Panc1 (cell line): ENCODE results near the gene FFAR1. TPM values are rescaled to one million over a fixed set of nuclear protein-coding genes. Genes with fewer than 3 reads are reported as not detected.

Source experiments
- ATAC-seq: fragments of 200-7000 bp; cut with Tn5 transposase; 2 replicates; pipeline ENCODE4 v1.9.1; 2020; ENCODE audit warnings: mild to moderate bottlenecking, moderate library complexity
- BruUV-seq: library from RNA; stranded (reverse); fragments of 400-500 nt; replicated peaks from 2 replicates; lab custom pipeline; 2021; lab: Mats Ljungman, UMichigan
- CTCF ChIA-PET: fragments of 300-600 bp; sonication (Branson Sonifier 250); formaldehyde crosslinking; loops from one replicate; lab custom pipeline; 2022; ENCODE audit warnings: antibody characterized with exemption; lab: Charles Lee
- POLR2A ChIA-PET: fragments of 300-600 bp; sonication (Branson Sonifier 250); formaldehyde crosslinking; loops from one replicate; lab custom pipeline; 2022; ENCODE audit warnings: antibody characterized with exemption; lab: Charles Lee
- DNase-seq: peaks from one replicate; pipeline ENCODE4 v3.0.0-alpha.2; 2010; ENCODE audit warnings: low read depth, low spot score
- H3K27ac ChIP-seq: 2 replicates; pipeline ENCODE4 v1.5.1; 2011; ENCODE audit warnings: mild to moderate bottlenecking, low read length, inconsistent platforms
- H3K27me3 ChIP-seq: fragments of 200-500 bp; sonication (Bioruptor generic); 2 replicates; pipeline ENCODE4 v1.6.0; 2014; ENCODE audit warnings: low read length, inconsistent platforms; ENCODE audit not compliant: control insufficient read depth, insufficient read depth
- H3K36me3 ChIP-seq: fragments of 200-500 bp; sonication (Bioruptor generic); 2 replicates; pipeline ENCODE4 v1.5.1; 2014; ENCODE audit warnings: inconsistent platforms, mild to moderate bottlenecking, low read length, moderate library complexity; ENCODE audit not compliant: control insufficient read depth, insufficient read depth
- H3K4me1 ChIP-seq: 2 replicates; pipeline ENCODE4 v1.5.1; 2011; ENCODE audit warnings: inconsistent platforms, mild to moderate bottlenecking, low read length, moderate library complexity; ENCODE audit not compliant: control insufficient read depth, insufficient read depth
- H3K4me3 ChIP-seq, 2 experiments: 2 replicates each; pipeline ENCODE4 v1.5.1; 2011 to 2012; ENCODE audit warnings: low read depth in 2 of 2, low read length in 2 of 2, mild to moderate bottlenecking in 2 of 2, inconsistent platforms in 1 of 2, moderate library complexity in 1 of 2
- H3K9me3 ChIP-seq: fragments of 200-500 bp; sonication (Bioruptor generic); 2 replicates; pipeline ENCODE4 v1.5.1; 2014; ENCODE audit warnings: low read depth, mild to moderate bottlenecking, inconsistent platforms, low read length, moderate library complexity; ENCODE audit not compliant: control insufficient read depth, insufficient read depth
- POLR2AphosphoS5 ChIP-seq: IDR thresholded peaks from 2 replicates; pipeline ENCODE4 v1.6.1; 2012; ENCODE audit warnings: mild to moderate bottlenecking, low read depth, low read length, moderate library complexity
- SIN3A ChIP-seq: IDR thresholded peaks from 2 replicates; pipeline ENCODE4 v1.6.1; 2012; ENCODE audit warnings: low read depth, mild to moderate bottlenecking, low read length, moderate library complexity, borderline replicate concordance; ENCODE audit not compliant: insufficient read depth
- TCF7L2 ChIP-seq: IDR thresholded peaks from 2 replicates; pipeline ENCODE4 v1.6.1; 2011; ENCODE audit warnings: mild to moderate bottlenecking, low read depth, low read length, inconsistent platforms
- in situ Hi-C: cut with HindIII; loops from 2 replicates; pipeline ENCODE4 v1.10.0; 2016; ENCODE audit warnings: low sequenced_read_pairs, low pct_unique_long_range_greater_than_20kb
- intact Hi-C: fragments of 100-400 bp; cut with micrococcal nuclease; formaldehyde crosslinking; loops from one replicate; pipeline ENCODE4 v1.10.0; 2022; ENCODE audit not compliant: unreplicated experiment
- total RNA-seq: library from RNA; stranded (reverse); gene quantifications from one replicate; pipeline ENCODE4 v1.2.1, GENCODE V29; 2021; ENCODE audit not compliant: unreplicated experiment
- TF ChIP-seq, protein P1 (sequence below): fragments of 450-650 bp; IDR thresholded peaks from 2 replicates; pipeline ENCODE4 v1.5.1; 2017; ENCODE audit warnings: mild to moderate bottlenecking
- TF ChIP-seq, protein P2 (sequence below), 2 experiments: IDR thresholded peaks; 2 replicates each; pipeline ENCODE4 v1.6.1; 2011 to 2012; ENCODE audit warnings: low read depth in 2 of 2, control low read depth in 1 of 2, low read length in 1 of 2, mild to moderate bottlenecking in 1 of 2, moderate library complexity in 1 of 2; ENCODE audit not compliant: insufficient read depth in 1 of 2

FFAR1 gene
- total RNA-seq, 1 experiment from 2014 or later = not detected

DNA sequence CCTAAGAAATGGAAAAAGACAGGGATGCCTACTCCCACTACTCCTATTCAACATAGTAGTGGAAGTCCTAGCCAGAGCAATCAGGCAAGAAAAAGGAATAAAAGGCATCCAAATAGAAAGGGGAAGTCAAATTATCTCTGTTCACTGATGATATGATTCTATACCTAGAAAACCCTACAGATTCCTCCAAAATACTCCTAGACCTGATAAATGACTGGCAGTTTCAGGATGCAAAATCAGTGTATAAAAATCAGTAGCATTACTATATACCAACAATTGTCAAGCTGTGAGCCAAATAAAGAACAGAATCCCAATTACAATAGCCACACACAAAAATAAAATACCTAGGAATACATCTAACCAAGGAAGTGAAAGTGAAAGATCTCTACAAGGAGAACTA lies 21.8 kb downstream of the FFAR1 start:
- CTCF ChIA-PET = no interaction called here
- Histone ChIP-seq H3K9me3 (no peaks in the 10 kb centered on the region), H3K27me3 (peaks cover 8% of the 10 kb centered on the region), H3K4me1 (no peaks in the 10 kb centered on the region), H3K27ac (no peak overlapping the region), H3K36me3 (no peaks in the 10 kb centered on the region), H3K4me3 (no peak overlapping the region)
- in situ Hi-C loops = no loop called here
- TF ChIP-seq TCF7L2 = no peak
- TF ChIP-seq, protein P1, sequence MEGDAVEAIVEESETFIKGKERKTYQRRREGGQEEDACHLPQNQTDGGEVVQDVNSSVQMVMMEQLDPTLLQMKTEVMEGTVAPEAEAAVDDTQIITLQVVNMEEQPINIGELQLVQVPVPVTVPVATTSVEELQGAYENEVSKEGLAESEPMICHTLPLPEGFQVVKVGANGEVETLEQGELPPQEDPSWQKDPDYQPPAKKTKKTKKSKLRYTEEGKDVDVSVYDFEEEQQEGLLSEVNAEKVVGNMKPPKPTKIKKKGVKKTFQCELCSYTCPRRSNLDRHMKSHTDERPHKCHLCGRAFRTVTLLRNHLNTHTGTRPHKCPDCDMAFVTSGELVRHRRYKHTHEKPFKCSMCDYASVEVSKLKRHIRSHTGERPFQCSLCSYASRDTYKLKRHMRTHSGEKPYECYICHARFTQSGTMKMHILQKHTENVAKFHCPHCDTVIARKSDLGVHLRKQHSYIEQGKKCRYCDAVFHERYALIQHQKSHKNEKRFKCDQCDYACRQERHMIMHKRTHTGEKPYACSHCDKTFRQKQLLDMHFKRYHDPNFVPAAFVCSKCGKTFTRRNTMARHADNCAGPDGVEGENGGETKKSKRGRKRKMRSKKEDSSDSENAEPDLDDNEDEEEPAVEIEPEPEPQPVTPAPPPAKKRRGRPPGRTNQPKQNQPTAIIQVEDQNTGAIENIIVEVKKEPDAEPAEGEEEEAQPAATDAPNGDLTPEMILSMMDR = no peak
- intact Hi-C loops = no loop called here
- POLR2A ChIA-PET = no interaction called here
- BruUV-seq = no TSS peak
- DNase-seq (no peak), ATAC-seq (no peak)

DNA sequence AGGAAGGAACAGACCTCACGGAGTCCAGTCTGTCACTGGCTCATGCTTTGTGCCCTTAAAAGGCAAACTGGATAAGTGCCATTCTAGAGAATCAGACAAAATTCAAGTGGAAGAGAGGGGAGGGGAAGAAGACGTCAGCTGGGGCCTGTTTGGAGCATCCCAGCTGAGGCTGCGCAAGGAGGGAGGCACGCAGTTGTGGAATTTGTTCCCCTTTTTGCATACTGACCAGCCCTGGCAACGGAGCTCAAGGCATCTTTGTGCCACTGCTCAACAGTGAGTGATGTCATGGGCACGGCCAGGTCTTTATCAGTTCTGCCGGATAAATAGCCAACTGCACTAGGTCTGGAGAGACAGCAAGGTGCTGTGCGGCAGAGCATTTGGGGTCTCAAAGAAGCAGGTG lies 23.0 kb downstream of the FFAR1 start, which contains the start of gene GPR42:
Gene GPR42 (plus strand): TSS at position 347 of the 400 bp plus-strand sequence. CDS start 292 bp downstream, outside the sequence.
- intact Hi-C loops (no loop called here), in situ Hi-C loops (no loop called here)
- ATAC-seq (no peak), DNase-seq (no peak)
- Histone ChIP-seq H3K4me1 (no peaks in the 10 kb centered on the region), H3K27ac (no peak within 1 kb of the TSS), H3K36me3 (no peaks in the 10 kb centered on the region), H3K27me3 (peaks cover 10% of the 10 kb centered on the region), H3K4me3 (no peak within 1 kb of the TSS), H3K9me3 (no peaks in the 10 kb centered on the region)
- ChIA-PET POLR2A (no interaction called here), CTCF (no interaction called here)
- BruUV-seq = no TSS peak
- TF ChIP-seq SIN3A = no peak
- TF ChIP-seq POLR2AphosphoS5 = no peak
- TF ChIP-seq TCF7L2 = no peak
- TF ChIP-seq, protein P2, sequence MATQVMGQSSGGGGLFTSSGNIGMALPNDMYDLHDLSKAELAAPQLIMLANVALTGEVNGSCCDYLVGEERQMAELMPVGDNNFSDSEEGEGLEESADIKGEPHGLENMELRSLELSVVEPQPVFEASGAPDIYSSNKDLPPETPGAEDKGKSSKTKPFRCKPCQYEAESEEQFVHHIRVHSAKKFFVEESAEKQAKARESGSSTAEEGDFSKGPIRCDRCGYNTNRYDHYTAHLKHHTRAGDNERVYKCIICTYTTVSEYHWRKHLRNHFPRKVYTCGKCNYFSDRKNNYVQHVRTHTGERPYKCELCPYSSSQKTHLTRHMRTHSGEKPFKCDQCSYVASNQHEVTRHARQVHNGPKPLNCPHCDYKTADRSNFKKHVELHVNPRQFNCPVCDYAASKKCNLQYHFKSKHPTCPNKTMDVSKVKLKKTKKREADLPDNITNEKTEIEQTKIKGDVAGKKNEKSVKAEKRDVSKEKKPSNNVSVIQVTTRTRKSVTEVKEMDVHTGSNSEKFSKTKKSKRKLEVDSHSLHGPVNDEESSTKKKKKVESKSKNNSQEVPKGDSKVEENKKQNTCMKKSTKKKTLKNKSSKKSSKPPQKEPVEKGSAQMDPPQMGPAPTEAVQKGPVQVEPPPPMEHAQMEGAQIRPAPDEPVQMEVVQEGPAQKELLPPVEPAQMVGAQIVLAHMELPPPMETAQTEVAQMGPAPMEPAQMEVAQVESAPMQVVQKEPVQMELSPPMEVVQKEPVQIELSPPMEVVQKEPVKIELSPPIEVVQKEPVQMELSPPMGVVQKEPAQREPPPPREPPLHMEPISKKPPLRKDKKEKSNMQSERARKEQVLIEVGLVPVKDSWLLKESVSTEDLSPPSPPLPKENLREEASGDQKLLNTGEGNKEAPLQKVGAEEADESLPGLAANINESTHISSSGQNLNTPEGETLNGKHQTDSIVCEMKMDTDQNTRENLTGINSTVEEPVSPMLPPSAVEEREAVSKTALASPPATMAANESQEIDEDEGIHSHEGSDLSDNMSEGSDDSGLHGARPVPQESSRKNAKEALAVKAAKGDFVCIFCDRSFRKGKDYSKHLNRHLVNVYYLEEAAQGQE (IDR thresholded peaks at IDR 0.05; ENCODE audit: insufficient read depth in 1 of 2, low read depth in 2 of 2, low read length in 1 of 2) = no peak
- TF ChIP-seq, protein P1 = no peak

DNA sequence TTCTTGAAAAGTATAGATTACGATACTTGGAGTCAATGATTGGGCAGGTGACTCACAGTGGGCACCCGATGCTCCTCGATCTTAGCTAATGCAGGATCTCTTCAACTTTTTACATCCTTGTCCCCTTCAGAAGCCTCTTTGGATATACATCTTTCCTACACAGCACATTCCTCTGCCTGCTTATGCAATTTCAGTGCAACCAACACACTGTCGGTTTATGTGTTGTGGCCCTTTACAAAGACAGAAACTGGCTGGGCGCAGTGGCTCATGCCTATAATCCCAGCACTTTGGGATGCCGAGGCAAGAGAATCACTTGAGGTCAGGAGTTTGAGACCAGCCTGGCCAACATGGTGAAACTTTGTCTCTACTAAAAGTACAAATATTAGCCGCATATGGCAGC lies 25.8 kb downstream of the FFAR1 start:
- ATAC-seq (no peak), DNase-seq (no peak)
- no peaks in the 10 kb centered on the region for H3K4me1 ChIP-seq
- CTCF ChIA-PET = no interaction called here
- H3K4me3 ChIP-seq = no peak overlapping the region
- in situ Hi-C loops (no loop called here), intact Hi-C loops (no loop called here)
- H3K27me3 ChIP-seq = peaks cover 7% of the 10 kb centered on the region
- no peaks in the 10 kb centered on the region for H3K9me3 ChIP-seq
- BruUV-seq = no TSS peak
- TF ChIP-seq TCF7L2 (no peak), POLR2AphosphoS5 (no peak), SIN3A (no peak)
- TF ChIP-seq, protein P2 (IDR thresholded peaks at IDR 0.05; ENCODE audit: insufficient read depth in 1 of 2, low read depth in 2 of 2, low read length in 1 of 2) = no peak
- TF ChIP-seq, protein P1 = no peak
- no peak overlapping the region for H3K27ac ChIP-seq
- H3K36me3 ChIP-seq = no peaks in the 10 kb centered on the region
- POLR2A ChIA-PET = no interaction called here
